Neural progenitor cell (in vitro differentiated cells): ENCODE results near the gene PAGE2.

ENCODE experiments used
- CTCF ChIP-seq: fragments of 200-600 bp; sonication (generic); IDR thresholded peaks from 2 replicates; pipeline ENCODE4 v1.5.1; 2017; ENCODE audit warnings: antibody characterized with exemption, mild to moderate bottlenecking
- EZH2 ChIP-seq: fragments of 200-600 bp; sonication (generic); IDR thresholded peaks from 2 replicates; pipeline ENCODE4 v1.6.1; 2017; ENCODE audit warnings: antibody characterized with exemption, mild to moderate bottlenecking, moderate library complexity
- EZH2phosphoT487 ChIP-seq: fragments of 200-600 bp; sonication (generic); IDR thresholded peaks from 2 replicates; pipeline ENCODE4 v1.6.1; 2017; ENCODE audit warnings: antibody characterized with exemption

DNA sequence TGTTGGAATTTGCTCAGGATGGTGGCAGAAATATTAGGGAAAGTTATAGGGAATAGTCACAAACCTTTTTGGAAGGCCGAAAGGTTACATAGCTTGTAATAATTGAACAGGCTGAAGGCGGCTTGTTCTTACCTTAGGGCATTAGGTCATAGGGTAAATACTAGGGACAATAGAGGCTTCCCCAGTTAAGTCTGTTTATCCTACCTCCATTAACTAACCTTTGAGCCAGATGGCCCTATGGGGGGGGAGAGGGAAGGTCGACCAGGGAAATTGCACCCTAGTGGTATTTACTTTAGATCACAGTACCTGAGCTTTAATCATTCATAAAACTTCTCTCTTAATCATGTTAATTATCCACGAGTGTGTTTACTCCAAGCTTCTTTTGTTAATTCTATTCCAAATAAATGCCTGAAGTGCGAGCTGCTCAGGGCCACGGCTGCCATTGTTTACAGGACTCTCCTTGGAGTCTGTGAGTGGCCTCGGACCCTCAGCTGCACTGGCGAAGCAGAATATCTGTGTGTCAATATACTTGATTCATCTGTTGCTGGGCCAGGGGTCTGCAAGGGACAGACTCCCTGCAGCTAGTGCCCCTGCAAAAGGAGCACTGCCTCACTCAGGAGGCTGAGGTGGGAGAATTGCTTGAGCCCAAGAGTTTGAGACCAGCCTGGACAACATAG, 22.9 kb downstream of the PAGE2 start:
- no peak for TF ChIP-seq CTCF
- TF ChIP-seq EZH2: no peak
- TF ChIP-seq EZH2phosphoT487: no peak
